AG09319 (cell line): ENCODE results near the gene TIE1.

Experiments
- DNase-seq: peaks from one replicate; pipeline ENCODE4 v3.0.0-alpha.2; 2010; ENCODE audit warnings: low read depth; ENCODE audit errors: extremely low read depth
- TF ChIP-seq, protein P1 (sequence below): IDR thresholded peaks from 2 replicates; pipeline ENCODE4 v1.5.1; 2011; ENCODE audit warnings: low read depth, mild to moderate bottlenecking, inconsistent platforms, low read length, moderate library complexity

Gene TIE1

GRCh38 chr1:43351421-43352350 is 50.9 kb downstream of the TIE1 start:
- TF ChIP-seq, protein P1, sequence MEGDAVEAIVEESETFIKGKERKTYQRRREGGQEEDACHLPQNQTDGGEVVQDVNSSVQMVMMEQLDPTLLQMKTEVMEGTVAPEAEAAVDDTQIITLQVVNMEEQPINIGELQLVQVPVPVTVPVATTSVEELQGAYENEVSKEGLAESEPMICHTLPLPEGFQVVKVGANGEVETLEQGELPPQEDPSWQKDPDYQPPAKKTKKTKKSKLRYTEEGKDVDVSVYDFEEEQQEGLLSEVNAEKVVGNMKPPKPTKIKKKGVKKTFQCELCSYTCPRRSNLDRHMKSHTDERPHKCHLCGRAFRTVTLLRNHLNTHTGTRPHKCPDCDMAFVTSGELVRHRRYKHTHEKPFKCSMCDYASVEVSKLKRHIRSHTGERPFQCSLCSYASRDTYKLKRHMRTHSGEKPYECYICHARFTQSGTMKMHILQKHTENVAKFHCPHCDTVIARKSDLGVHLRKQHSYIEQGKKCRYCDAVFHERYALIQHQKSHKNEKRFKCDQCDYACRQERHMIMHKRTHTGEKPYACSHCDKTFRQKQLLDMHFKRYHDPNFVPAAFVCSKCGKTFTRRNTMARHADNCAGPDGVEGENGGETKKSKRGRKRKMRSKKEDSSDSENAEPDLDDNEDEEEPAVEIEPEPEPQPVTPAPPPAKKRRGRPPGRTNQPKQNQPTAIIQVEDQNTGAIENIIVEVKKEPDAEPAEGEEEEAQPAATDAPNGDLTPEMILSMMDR: no peak
- no peak for DNase-seq

GRCh38 chr1:43352351-43352705 is 51.5 kb downstream of the TIE1 start:
- TF ChIP-seq, protein P1: no peak
- no peak for DNase-seq

DNA sequence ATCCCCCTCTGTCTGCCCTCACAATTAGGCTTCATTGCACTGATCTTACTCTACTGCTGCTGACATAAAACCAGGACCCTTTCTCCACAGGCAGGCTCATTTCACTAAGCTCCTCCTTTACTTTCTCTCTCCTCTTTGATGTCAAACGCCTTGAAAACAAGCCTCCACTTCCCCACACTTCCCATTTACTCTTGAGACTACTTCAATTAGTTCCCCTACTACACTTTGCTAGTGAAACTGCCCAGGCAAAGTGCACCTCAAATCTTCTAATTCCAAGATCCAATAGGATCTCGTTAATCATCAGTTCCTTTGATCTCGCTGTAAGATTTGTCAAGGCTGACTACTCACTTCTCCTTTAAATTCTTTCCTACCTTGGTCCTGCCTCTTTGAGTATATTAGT is 52.1 kb downstream of the TIE1 start:
- TF ChIP-seq, protein P1: no peak
- no peak for DNase-seq

- TF ChIP-seq, protein P1: no peak
- DNase-seq: no peak
Observed at GRCh38 chr1:43354471-43354870, 53.7 kb downstream of the TIE1 start.

DNA sequence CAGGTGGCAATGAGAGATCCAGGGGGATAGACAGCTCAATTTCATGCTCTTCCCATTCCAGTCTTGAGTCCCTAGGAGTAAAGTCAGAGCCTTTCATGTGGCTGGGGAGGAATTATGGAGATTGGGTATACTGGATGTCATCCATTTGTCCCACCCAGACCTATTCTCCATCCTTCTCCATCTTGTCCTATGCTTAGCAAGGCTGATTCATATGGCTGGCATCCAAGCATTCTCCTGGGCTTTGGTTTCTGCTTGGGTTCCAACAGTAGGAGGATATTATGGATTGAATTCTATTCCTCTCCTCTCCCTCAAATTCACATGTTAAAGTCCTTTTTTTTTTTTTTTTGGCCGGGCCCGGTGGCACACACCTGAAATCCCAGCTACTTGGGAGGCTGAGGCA is 54.2 kb downstream of the TIE1 start:
- DNase-seq: no peak
- TF ChIP-seq, protein P1: no peak

- TF ChIP-seq, protein P1: no peak
- DNase-seq: no peak
Observed at GRCh38 chr1:43357251-43357650, 56.5 kb downstream of the TIE1 start.

GRCh38 chr1:43358121-43358745 is 57.5 kb downstream of the TIE1 start:
- no peak for DNase-seq

More at GRCh38 chr1:43358121-43358745, 57.5 kb downstream of the TIE1 start:
- TF ChIP-seq, protein P1: peak; percentile 39
